GM13977 (cell line): ENCODE data around the gene INF2.

Experiments
- DNase-seq: peaks from one replicate; pipeline ENCODE4 v3.0.0; 2012; ENCODE audit warnings: low spot score
- CTCF ChIP-seq: IDR thresholded peaks from 2 replicates; pipeline ENCODE4 v1.5.1; 2012; ENCODE audit warnings: mild to moderate bottlenecking, control low read depth; ENCODE audit not compliant: insufficient read depth; ENCODE audit errors: extremely low read depth, missing control alignments
- in situ Hi-C: fragments of 300-500 bp; cut with MboI; formaldehyde crosslinking; loops from one replicate; pipeline ENCODE4 v1.12.0; 2022; ENCODE audit warnings: low sequenced_read_pairs, low pct_unique_long_range_greater_than_20kb, mixed read lengths, inconsistent platforms; ENCODE audit not compliant: unreplicated experiment

Gene INF2

GRCh38 chr14:104705340-104706047 is 16.1 kb downstream of the INF2 start:
- no peak for DNase-seq
- in situ Hi-C loops: no loop called here
- TF ChIP-seq CTCF: no peak

GRCh38 chr14:104706733-104707607 is 17.6 kb downstream of the INF2 start:
- no peak for TF ChIP-seq CTCF
- no peak for DNase-seq
- in situ Hi-C loops: no loop called here

GRCh38 chr14:104707608-104708595 is 18.5 kb downstream of the INF2 start:
- in situ Hi-C loops: no loop called here
- no peak for TF ChIP-seq CTCF
- no peak for DNase-seq

GRCh38 chr14:104708606-104709268 is 19.3 kb downstream of the INF2 start:
- peak; percentile 97 for DNase-seq
- TF ChIP-seq CTCF: peak; percentile 99
- in situ Hi-C loops: no loop called here

- DNase-seq: no peak
- in situ Hi-C loops: no loop called here
- TF ChIP-seq CTCF: no peak
These were observed 20.1 kb downstream of the INF2 start for GRCh38 chr14:104709387-104710039.
